SK-N-SH treated with all-trans-retinoic acid at 6 μM for 48 hours (cell line): ENCODE results near the gene THRB.
"Not testable (repeated sequence)": the region's sequence is repeated elsewhere in the genome, so short reads cannot be mapped to it uniquely, and the experiment has no call there.

Experiments
- ATAC-seq: fragments of 200-7000 bp; cut with Tn5 transposase; 3 replicates; pipeline ENCODE4 v1.9.1; 2020; ENCODE audit warnings: mild to moderate bottlenecking, moderate library complexity
- ARNTL ChIP-seq: fragments of 450-650 bp; formaldehyde crosslinking; IDR thresholded peaks from 2 replicates; pipeline ENCODE4 v1.5.0; 2020; ENCODE audit warnings: low read depth, mild to moderate bottlenecking, moderate library complexity, borderline replicate concordance
- BACH2 ChIP-seq: fragments of 250-450 bp; sonication (Bioruptor Pico); IDR thresholded peaks from 2 replicates; pipeline ENCODE4 v1.9.0; 2021; ENCODE audit warnings: mild to moderate bottlenecking, borderline replicate concordance
- CSDC2 ChIP-seq: fragments of 250-450 bp; sonication (Bioruptor Pico); IDR thresholded peaks from 2 replicates; pipeline ENCODE4 v1.5.0; 2020; ENCODE audit warnings: mild to moderate bottlenecking, moderate library complexity
- GLIS3 ChIP-seq: fragments of 250-450 bp; sonication (Bioruptor Pico); IDR thresholded peaks from 2 replicates; pipeline ENCODE4 v1.5.0; 2020; ENCODE audit warnings: mild to moderate bottlenecking, moderate library complexity
- ISL1 ChIP-seq: fragments of 250-450 bp; sonication (Bioruptor Pico); IDR thresholded peaks from 2 replicates; pipeline ENCODE4 v2.1.2; 2022; ENCODE audit warnings: mild to moderate bottlenecking, moderate library complexity
- OSR1 ChIP-seq: fragments of 250-450 bp; sonication (Bioruptor Pico); IDR thresholded peaks from 2 replicates; pipeline ENCODE4 v1.8.0; 2022; ENCODE audit warnings: moderate library complexity, mild to moderate bottlenecking, inconsistent platforms
- PPARA ChIP-seq: fragments of 250-450 bp; sonication (Bioruptor Pico); IDR thresholded peaks from 2 replicates; pipeline ENCODE4 v1.5.0; 2020; ENCODE audit warnings: mild to moderate bottlenecking, borderline replicate concordance
- RARB ChIP-seq: fragments of 250-450 bp; sonication (Bioruptor Pico); IDR thresholded peaks from 2 replicates; pipeline ENCODE4 v1.8.0; 2021; ENCODE audit warnings: mild to moderate bottlenecking, moderate library complexity
- SNAI2 ChIP-seq: fragments of 250-450 bp; sonication (Bioruptor Pico); IDR thresholded peaks from 2 replicates; pipeline ENCODE4 v1.5.0; 2020; ENCODE audit warnings: mild to moderate bottlenecking, moderate library complexity
- TCF4 ChIP-seq: fragments of 250-450 bp; sonication (Bioruptor Pico); IDR thresholded peaks from 2 replicates; pipeline ENCODE4 v1.8.0; 2021; ENCODE audit warnings: mild to moderate bottlenecking, moderate library complexity, borderline replicate concordance
- TOX ChIP-seq: fragments of 250-450 bp; sonication (Bioruptor Pico); IDR thresholded peaks from 2 replicates; pipeline ENCODE4 v1.8.0; 2021; ENCODE audit warnings: mild to moderate bottlenecking, moderate library complexity, borderline replicate concordance
- ZC3H10 ChIP-seq: fragments of 250-450 bp; sonication (Bioruptor Pico); IDR thresholded peaks from 2 replicates; pipeline ENCODE4 v1.5.1; 2021; ENCODE audit warnings: mild to moderate bottlenecking, moderate library complexity
- ZFP3 ChIP-seq: fragments of 250-450 bp; sonication (Bioruptor Pico); IDR thresholded peaks from 2 replicates; pipeline ENCODE4 v1.5.0; 2020; ENCODE audit warnings: mild to moderate bottlenecking, moderate library complexity
- ZFP30 ChIP-seq: fragments of 450-650 bp; formaldehyde crosslinking; IDR thresholded peaks from 2 replicates; pipeline ENCODE4 v1.5.0; 2022; ENCODE audit warnings: mild to moderate bottlenecking, moderate library complexity
- ZNF565 ChIP-seq: fragments of 450-650 bp; formaldehyde crosslinking; conservative IDR thresholded peaks from 2 replicates; pipeline ENCODE4 v1.5.0; 2020; ENCODE audit warnings: low read depth, mild to moderate bottlenecking, moderate library complexity
- ZNF70 ChIP-seq: fragments of 450-650 bp; formaldehyde crosslinking; IDR thresholded peaks from 2 replicates; pipeline ENCODE4 v1.5.0; 2020; ENCODE audit warnings: mild to moderate bottlenecking, moderate library complexity
- ZNF8 ChIP-seq: fragments of 450-650 bp; formaldehyde crosslinking; IDR thresholded peaks from 2 replicates; pipeline ENCODE4 v1.5.0; 2020; ENCODE audit warnings: mild to moderate bottlenecking, moderate library complexity
- TF ChIP-seq, protein P1 (sequence below): fragments of 250-450 bp; sonication (Bioruptor Pico); IDR thresholded peaks from 2 replicates; pipeline ENCODE4 v1.8.0; 2020; ENCODE audit warnings: mild to moderate bottlenecking, moderate library complexity, borderline replicate concordance
- TF ChIP-seq, protein P2 (sequence below): fragments of 250-450 bp; sonication (Bioruptor Pico); IDR thresholded peaks from 2 replicates; pipeline ENCODE4 v1.5.0; 2020; ENCODE audit warnings: mild to moderate bottlenecking, moderate library complexity
- TF ChIP-seq, protein P3 (sequence below): fragments of 250-450 bp; sonication (Bioruptor Pico); IDR thresholded peaks from 2 replicates; pipeline ENCODE4 v1.8.0; 2021; ENCODE audit warnings: low read depth, mild to moderate bottlenecking, moderate library complexity, borderline replicate concordance
- TF ChIP-seq, protein P4 (sequence below): fragments of 250-450 bp; sonication (Bioruptor Pico); IDR thresholded peaks from 2 replicates; pipeline ENCODE4 v1.5.1; 2020; ENCODE audit warnings: low read depth, mild to moderate bottlenecking, moderate library complexity
- TF ChIP-seq, protein P5 (sequence below): fragments of 250-450 bp; sonication (Bioruptor Pico); IDR thresholded peaks from 2 replicates; pipeline ENCODE4 v1.5.1; 2021; ENCODE audit warnings: mild to moderate bottlenecking, moderate library complexity

Gene THRB

GRCh38 chr3:24416224-24416623, 78.4 kb downstream of the THRB start (continued):
- TF ChIP-seq, protein P1, sequence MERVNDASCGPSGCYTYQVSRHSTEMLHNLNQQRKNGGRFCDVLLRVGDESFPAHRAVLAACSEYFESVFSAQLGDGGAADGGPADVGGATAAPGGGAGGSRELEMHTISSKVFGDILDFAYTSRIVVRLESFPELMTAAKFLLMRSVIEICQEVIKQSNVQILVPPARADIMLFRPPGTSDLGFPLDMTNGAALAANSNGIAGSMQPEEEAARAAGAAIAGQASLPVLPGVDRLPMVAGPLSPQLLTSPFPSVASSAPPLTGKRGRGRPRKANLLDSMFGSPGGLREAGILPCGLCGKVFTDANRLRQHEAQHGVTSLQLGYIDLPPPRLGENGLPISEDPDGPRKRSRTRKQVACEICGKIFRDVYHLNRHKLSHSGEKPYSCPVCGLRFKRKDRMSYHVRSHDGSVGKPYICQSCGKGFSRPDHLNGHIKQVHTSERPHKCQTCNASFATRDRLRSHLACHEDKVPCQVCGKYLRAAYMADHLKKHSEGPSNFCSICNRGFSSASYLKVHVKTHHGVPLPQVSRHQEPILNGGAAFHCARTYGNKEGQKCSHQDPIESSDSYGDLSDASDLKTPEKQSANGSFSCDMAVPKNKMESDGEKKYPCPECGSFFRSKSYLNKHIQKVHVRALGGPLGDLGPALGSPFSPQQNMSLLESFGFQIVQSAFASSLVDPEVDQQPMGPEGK (CRISPR knock-in tag) = no peak
- TF ChIP-seq OSR1 (CRISPR knock-in tag) (no peak), PPARA (CRISPR knock-in tag) (no peak), ZNF8 (no peak), TCF4 (CRISPR knock-in tag) (no peak), ZFP30 (CRISPR knock-in tag) (no peak)

DNA sequence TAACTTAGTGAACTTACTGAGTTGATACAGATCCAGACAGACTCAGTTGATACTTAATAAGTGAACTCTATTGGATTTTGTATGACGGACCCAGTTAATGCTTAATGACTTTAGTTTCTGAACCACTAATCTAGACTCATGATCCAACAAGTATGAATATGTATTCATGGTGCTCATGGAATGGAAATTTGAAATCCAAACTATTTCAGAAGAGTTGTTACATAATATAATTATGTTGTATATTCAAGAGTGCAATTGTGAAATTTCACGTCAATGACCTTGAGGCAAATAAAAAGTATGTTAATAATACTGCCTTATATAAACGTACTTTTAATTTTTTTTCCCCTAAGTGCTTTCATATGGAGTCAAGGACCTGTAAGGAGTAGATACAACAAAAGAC, 78.8 kb downstream of the THRB start:
- TF ChIP-seq CSDC2 (CRISPR knock-in tag) (no peak), ISL1 (CRISPR knock-in tag) (no peak), ZC3H10 (CRISPR knock-in tag) (no peak), RARB (no peak), TOX (CRISPR knock-in tag) (no peak), ZFP3 (CRISPR knock-in tag) (no peak), ZNF565 (CRISPR knock-in tag) (no peak), ZNF8 (no peak), OSR1 (CRISPR knock-in tag) (no peak), SNAI2 (CRISPR knock-in tag) (no peak), TCF4 (CRISPR knock-in tag) (no peak), ZNF70 (CRISPR knock-in tag) (no peak), ARNTL (CRISPR knock-in tag) (no peak), BACH2 (CRISPR knock-in tag) (no peak)
- TF ChIP-seq, protein P2, sequence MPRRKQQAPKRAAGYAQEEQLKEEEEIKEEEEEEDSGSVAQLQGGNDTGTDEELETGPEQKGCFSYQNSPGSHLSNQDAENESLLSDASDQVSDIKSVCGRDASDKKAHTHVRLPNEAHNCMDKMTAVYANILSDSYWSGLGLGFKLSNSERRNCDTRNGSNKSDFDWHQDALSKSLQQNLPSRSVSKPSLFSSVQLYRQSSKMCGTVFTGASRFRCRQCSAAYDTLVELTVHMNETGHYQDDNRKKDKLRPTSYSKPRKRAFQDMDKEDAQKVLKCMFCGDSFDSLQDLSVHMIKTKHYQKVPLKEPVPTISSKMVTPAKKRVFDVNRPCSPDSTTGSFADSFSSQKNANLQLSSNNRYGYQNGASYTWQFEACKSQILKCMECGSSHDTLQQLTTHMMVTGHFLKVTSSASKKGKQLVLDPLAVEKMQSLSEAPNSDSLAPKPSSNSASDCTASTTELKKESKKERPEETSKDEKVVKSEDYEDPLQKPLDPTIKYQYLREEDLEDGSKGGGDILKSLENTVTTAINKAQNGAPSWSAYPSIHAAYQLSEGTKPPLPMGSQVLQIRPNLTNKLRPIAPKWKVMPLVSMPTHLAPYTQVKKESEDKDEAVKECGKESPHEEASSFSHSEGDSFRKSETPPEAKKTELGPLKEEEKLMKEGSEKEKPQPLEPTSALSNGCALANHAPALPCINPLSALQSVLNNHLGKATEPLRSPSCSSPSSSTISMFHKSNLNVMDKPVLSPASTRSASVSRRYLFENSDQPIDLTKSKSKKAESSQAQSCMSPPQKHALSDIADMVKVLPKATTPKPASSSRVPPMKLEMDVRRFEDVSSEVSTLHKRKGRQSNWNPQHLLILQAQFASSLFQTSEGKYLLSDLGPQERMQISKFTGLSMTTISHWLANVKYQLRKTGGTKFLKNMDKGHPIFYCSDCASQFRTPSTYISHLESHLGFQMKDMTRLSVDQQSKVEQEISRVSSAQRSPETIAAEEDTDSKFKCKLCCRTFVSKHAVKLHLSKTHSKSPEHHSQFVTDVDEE (CRISPR knock-in tag) = no peak
- ATAC-seq = no peak

GRCh38 chr3:24413662-24414061, 81.0 kb downstream of the THRB start:
- ATAC-seq = not testable (repeated sequence)

DNA sequence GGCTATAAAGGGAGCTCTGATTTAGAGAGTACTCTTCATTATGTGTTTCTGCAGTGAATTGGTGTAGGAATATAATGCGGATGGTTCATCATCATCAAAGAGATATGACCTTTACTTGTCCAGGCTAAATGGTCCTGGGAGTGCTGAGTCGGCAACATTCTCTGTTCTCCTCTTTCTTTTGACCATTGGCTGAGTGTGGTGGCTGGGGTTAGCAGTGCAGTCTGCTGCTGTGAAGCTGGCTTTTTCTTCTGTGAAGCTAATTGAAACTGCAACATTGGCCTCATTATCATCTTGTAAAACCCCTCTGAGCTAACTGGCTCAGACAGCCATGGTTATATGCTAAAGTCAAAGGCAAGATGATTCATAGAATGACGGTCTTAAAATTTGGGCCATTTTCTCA, 83.8 kb downstream of the THRB start:
- no peak for ATAC-seq
- TF ChIP-seq, protein P3, sequence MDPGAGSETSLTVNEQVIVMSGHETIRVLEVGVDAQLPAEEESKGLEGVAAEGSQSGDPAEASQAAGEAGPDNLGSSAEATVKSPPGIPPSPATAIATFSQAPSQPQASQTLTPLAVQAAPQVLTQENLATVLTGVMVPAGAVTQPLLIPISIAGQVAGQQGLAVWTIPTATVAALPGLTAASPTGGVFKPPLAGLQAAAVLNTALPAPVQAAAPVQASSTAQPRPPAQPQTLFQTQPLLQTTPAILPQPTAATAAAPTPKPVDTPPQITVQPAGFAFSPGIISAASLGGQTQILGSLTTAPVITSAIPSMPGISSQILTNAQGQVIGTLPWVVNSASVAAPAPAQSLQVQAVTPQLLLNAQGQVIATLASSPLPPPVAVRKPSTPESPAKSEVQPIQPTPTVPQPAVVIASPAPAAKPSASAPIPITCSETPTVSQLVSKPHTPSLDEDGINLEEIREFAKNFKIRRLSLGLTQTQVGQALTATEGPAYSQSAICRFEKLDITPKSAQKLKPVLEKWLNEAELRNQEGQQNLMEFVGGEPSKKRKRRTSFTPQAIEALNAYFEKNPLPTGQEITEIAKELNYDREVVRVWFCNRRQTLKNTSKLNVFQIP (CRISPR knock-in tag) = no peak
- TF ChIP-seq, protein P1 (CRISPR knock-in tag) = no peak
- no peak for TF ChIP-seq ZNF565 (CRISPR knock-in tag)
- no peak for TF ChIP-seq ZC3H10 (CRISPR knock-in tag)
- TF ChIP-seq, protein P4, sequence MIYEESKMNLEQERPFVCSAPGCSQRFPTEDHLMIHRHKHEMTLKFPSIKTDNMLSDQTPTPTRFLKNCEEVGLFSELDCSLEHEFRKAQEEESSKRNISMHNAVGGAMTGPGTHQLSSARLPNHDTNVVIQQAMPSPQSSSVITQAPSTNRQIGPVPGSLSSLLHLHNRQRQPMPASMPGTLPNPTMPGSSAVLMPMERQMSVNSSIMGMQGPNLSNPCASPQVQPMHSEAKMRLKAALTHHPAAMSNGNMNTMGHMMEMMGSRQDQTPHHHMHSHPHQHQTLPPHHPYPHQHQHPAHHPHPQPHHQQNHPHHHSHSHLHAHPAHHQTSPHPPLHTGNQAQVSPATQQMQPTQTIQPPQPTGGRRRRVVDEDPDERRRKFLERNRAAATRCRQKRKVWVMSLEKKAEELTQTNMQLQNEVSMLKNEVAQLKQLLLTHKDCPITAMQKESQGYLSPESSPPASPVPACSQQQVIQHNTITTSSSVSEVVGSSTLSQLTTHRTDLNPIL = no peak
- no peak for TF ChIP-seq SNAI2 (CRISPR knock-in tag)
- TF ChIP-seq PPARA (CRISPR knock-in tag) = no peak
- no peak for TF ChIP-seq GLIS3 (CRISPR knock-in tag)
- no peak for TF ChIP-seq RARB
- TF ChIP-seq ZFP30 (CRISPR knock-in tag) = no peak
- TF ChIP-seq ZNF70 (CRISPR knock-in tag) = no peak
- no peak for TF ChIP-seq ISL1 (CRISPR knock-in tag)
- TF ChIP-seq, protein P5, sequence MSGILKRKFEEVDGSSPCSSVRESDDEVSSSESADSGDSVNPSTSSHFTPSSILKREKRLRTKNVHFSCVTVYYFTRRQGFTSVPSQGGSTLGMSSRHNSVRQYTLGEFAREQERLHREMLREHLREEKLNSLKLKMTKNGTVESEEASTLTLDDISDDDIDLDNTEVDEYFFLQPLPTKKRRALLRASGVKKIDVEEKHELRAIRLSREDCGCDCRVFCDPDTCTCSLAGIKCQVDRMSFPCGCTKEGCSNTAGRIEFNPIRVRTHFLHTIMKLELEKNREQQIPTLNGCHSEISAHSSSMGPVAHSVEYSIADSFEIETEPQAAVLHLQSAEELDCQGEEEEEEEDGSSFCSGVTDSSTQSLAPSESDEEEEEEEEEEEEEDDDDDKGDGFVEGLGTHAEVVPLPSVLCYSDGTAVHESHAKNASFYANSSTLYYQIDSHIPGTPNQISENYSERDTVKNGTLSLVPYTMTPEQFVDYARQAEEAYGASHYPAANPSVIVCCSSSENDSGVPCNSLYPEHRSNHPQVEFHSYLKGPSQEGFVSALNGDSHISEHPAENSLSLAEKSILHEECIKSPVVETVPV (CRISPR knock-in tag) = no peak
- TF ChIP-seq TOX (CRISPR knock-in tag) = no peak
- no peak for TF ChIP-seq ARNTL (CRISPR knock-in tag)
- TF ChIP-seq, protein P2 (CRISPR knock-in tag) = no peak
